Panc1 (cell line): ENCODE results near the gene SDK1.
"Not testable (repeated sequence)": the region's sequence is repeated elsewhere in the genome, so short reads cannot be mapped to it uniquely, and the experiment has no call there.

Experiments used
- CTCF ChIP-seq: fragments of 450-650 bp; IDR thresholded peaks from 2 replicates; pipeline ENCODE4 v1.5.1; 2017; ENCODE audit warnings: mild to moderate bottlenecking
- POLR2AphosphoS5 ChIP-seq: IDR thresholded peaks from 2 replicates; pipeline ENCODE4 v1.6.1; 2012; ENCODE audit warnings: mild to moderate bottlenecking, low read depth, low read length, moderate library complexity
- REST ChIP-seq, 2 experiments: IDR thresholded peaks; 2 replicates each; pipeline ENCODE4 v1.6.1; 2011 to 2012; ENCODE audit warnings: low read depth in 2 of 2, control low read depth in 1 of 2, low read length in 1 of 2, mild to moderate bottlenecking in 1 of 2, moderate library complexity in 1 of 2; ENCODE audit not compliant: insufficient read depth in 1 of 2
- SIN3A ChIP-seq: IDR thresholded peaks from 2 replicates; pipeline ENCODE4 v1.6.1; 2012; ENCODE audit warnings: low read depth, mild to moderate bottlenecking, low read length, moderate library complexity, borderline replicate concordance; ENCODE audit not compliant: insufficient read depth
- TCF7L2 ChIP-seq: IDR thresholded peaks from 2 replicates; pipeline ENCODE4 v1.6.1; 2011; ENCODE audit warnings: mild to moderate bottlenecking, low read depth, low read length, inconsistent platforms

- not testable (repeated sequence) for TF ChIP-seq CTCF; POLR2AphosphoS5; SIN3A; TCF7L2; REST (IDR thresholded peaks at IDR 0.05; ENCODE audit: insufficient read depth in 1 of 2, low read depth in 2 of 2, low read length in 1 of 2)
These were observed 640.7 kb downstream of the SDK1 start for GRCh38 chr7:3941706-3942105.
